ENCODE measurements around the gene IGSF9B.

- TF ChIP-seq CTCF (IDR thresholded peaks at IDR 0.05 in 2 of 3, conservative IDR thresholded peaks at IDR 0.05 in 1 of 3; ENCODE audit: insufficient read depth in 2 of 3, low read depth in 1 of 3, low read length in 3 of 3) (no peak), ATF4 (CRISPR knock-in tag; IDR thresholded peaks at IDR 0.05) (no peak), HCFC1 (IDR thresholded peaks at IDR 0.05; ENCODE audit: low read depth, low read length) (no peak), TGIF2 (CRISPR knock-in tag; IDR thresholded peaks at IDR 0.05) (no peak)
Measured at GRCh38 chr11:133946541-133947318, 10.0 kb downstream of the IGSF9B start.
